OCI-M1 (cell line): ENCODE results near the gene CCDC85A.

Experiments
- DNase-seq: peaks from one replicate; lab custom pipeline; 2025; lab: John Stamatoyannopoulos, UW

Gene CCDC85A

GRCh38 chr2:56309626-56310170 is 125.9 kb downstream of the CCDC85A start:
- no peak for DNase-seq

GRCh38 chr2:56313500-56313921 is 129.7 kb downstream of the CCDC85A start:
- DNase-seq = no peak

GRCh38 chr2:56314371-56314770 is 130.6 kb downstream of the CCDC85A start:
- no peak for DNase-seq

GRCh38 chr2:56314796-56315195 is 131.0 kb downstream of the CCDC85A start:
- no peak for DNase-seq

- no peak for DNase-seq
These were observed 131.6 kb downstream of the CCDC85A start for GRCh38 chr2:56315376-56315775.

GRCh38 chr2:56316011-56316410 is 132.2 kb downstream of the CCDC85A start:
- no peak for DNase-seq

GRCh38 chr2:56318147-56318546 is 134.4 kb downstream of the CCDC85A start:
- DNase-seq = no peak

GRCh38 chr2:56325661-56326345 is 142.0 kb downstream of the CCDC85A start:
- no peak for DNase-seq

GRCh38 chr2:56326346-56326741 is 142.6 kb downstream of the CCDC85A start:
- DNase-seq = no peak

GRCh38 chr2:56331810-56332209 is 148.0 kb downstream of the CCDC85A start:
- DNase-seq = no peak

GRCh38 chr2:56333812-56334485 is 150.2 kb downstream of the CCDC85A start:
- DNase-seq = no peak

- peak; percentile 7 for DNase-seq
These were observed 150.8 kb downstream of the CCDC85A start for GRCh38 chr2:56334622-56335021.

GRCh38 chr2:56335101-56335500 is 151.3 kb downstream of the CCDC85A start:
- DNase-seq = no peak

GRCh38 chr2:56337342-56337741 is 153.6 kb downstream of the CCDC85A start:
- DNase-seq = no peak

GRCh38 chr2:56338232-56338631 is 154.4 kb downstream of the CCDC85A start:
- no peak for DNase-seq

GRCh38 chr2:56344771-56345170 is 161.0 kb downstream of the CCDC85A start:
- DNase-seq = no peak

GRCh38 chr2:56347881-56348280 is 164.1 kb downstream of the CCDC85A start:
- DNase-seq = no peak

GRCh38 chr2:56348392-56349210 is 164.8 kb downstream of the CCDC85A start:
- no peak for DNase-seq

- DNase-seq = no peak
These were observed 174.0 kb downstream of the CCDC85A start for GRCh38 chr2:56357655-56358295.

- DNase-seq = no peak
These were observed 178.1 kb downstream of the CCDC85A start for GRCh38 chr2:56361844-56362243.

- DNase-seq = no peak
These were observed 181.1 kb downstream of the CCDC85A start for GRCh38 chr2:56364902-56365301.

- no peak for DNase-seq
These were observed 185.5 kb downstream of the CCDC85A start for GRCh38 chr2:56369316-56369715.
